Hepatocyte (in vitro differentiated cells): ENCODE measurements around the gene TMEM231.

Experiments used
- CTCF ChIP-seq: fragments of 200-600 bp; sonication (generic); IDR thresholded peaks from 2 replicates; pipeline ENCODE4 v1.5.1; 2016; ENCODE audit warnings: antibody characterized with exemption, mild to moderate bottlenecking; ENCODE audit not compliant: poor library complexity
- EZH2 ChIP-seq: fragments of 200-600 bp; sonication (generic); IDR thresholded peaks from 2 replicates; pipeline ENCODE4 v1.6.1; 2016; ENCODE audit warnings: antibody characterized with exemption, mild to moderate bottlenecking, borderline replicate concordance
- EZH2phosphoT487 ChIP-seq: fragments of 200-600 bp; sonication (generic); IDR thresholded peaks from one replicate; pipeline ENCODE4 v1.6.1; 2018; ENCODE audit warnings: antibody characterized with exemption, mild to moderate bottlenecking, low read depth, moderate library complexity; ENCODE audit not compliant: unreplicated experiment, severe bottlenecking

DNA sequence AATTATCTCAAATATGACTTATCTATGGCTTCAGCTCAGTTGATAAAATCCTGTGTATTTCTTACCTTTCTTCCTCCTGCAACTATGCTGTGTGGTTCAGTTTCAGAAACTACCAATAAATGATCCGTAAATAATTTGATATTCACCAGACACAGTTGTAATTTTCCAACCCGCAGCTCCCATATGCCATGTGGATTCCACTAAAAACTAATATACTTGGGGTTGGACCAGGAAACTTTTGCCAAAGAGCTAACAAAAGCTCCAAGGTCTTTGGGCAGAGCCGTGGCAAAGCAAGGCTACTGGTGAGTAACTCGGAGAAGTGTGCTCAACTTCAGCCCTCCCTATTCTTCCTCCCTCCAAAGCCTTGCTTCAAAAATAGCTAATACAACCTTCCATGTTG is 58.5 kb downstream of the TMEM231 start:
- no peak for TF ChIP-seq CTCF
- TF ChIP-seq EZH2phosphoT487: no peak
- no peak for TF ChIP-seq EZH2
